ENCODE measurements around the gene DOCK2.

The DOCK2 gene

DNA sequence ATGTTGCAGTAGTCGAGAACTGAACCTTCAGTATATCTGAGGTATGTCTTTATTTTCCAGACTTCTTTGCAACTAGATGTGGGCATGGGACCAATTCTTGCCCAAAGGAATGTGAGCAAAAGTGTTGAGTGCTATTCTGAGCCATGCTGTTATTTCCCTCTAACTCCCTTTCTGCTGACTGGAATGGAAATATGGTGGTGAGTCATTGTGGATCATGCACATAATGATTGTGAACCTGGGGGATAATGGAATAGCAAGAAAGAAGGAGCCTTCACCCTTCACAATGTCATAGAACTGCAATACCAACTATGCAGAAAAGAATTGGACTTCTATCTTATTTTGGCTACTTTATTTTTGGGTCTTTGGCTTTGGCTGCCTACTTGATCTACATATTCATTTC is 10.3 kb upstream of the DOCK2 start:
- ChIA-PET POLR2A (ENCODE audit: low non-redundant PET) (no interaction called here), CTCF (no interaction called here)
- DNase-seq (ENCODE audit: low spot score), result peak; percentile 77
- TF ChIP-seq, protein P1, sequence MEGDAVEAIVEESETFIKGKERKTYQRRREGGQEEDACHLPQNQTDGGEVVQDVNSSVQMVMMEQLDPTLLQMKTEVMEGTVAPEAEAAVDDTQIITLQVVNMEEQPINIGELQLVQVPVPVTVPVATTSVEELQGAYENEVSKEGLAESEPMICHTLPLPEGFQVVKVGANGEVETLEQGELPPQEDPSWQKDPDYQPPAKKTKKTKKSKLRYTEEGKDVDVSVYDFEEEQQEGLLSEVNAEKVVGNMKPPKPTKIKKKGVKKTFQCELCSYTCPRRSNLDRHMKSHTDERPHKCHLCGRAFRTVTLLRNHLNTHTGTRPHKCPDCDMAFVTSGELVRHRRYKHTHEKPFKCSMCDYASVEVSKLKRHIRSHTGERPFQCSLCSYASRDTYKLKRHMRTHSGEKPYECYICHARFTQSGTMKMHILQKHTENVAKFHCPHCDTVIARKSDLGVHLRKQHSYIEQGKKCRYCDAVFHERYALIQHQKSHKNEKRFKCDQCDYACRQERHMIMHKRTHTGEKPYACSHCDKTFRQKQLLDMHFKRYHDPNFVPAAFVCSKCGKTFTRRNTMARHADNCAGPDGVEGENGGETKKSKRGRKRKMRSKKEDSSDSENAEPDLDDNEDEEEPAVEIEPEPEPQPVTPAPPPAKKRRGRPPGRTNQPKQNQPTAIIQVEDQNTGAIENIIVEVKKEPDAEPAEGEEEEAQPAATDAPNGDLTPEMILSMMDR (conservative IDR thresholded peaks at IDR 0.05; ENCODE audit: low read depth), result no peak
- no peak overlapping the region for H3K27ac ChIP-seq

DNA sequence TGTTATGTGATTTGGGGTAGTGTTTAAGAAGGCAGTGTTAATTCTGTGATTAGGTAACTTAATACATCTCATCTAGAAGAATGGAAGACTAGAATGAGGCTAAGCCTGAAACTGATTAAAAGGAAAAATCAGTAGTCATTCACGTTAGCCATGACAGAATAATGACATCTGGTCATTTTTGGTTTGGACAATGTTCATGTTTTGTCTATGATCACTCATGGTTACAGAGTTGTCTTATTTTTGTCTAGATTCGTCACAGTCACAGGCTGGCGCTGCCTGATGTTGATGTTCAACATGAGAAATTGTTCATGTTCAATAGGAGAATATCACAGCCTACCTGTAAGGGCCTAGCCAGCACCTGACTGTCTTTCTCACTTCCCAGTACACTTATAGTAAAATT is 9.5 kb upstream of the DOCK2 start:
- TF ChIP-seq, protein P1 (conservative IDR thresholded peaks at IDR 0.05; ENCODE audit: low read depth), result no peak
- ChIA-PET CTCF (no interaction called here), POLR2A (ENCODE audit: low non-redundant PET) (no interaction called here)
- H3K27ac ChIP-seq, result no peak overlapping the region
- no peak for DNase-seq (ENCODE audit: low spot score)

DNA sequence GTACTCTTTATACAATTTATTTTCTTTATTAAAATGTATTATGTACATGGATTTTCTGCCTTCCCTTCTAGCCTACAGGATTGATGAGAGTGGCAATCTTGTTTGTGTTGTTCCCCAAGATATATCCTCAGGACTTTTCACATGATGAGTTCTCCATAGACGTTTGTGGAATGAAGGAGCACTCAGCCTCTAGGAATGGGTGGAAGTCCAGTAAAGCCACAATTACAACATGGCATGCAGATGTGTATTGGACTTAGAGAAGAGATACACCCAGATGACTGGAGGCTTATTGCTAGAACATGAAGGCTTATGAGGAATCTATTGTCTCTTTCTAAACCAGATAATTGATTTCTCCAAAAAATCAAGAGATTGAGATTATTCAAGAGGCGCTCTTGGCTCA is 8.2 kb upstream of the DOCK2 start:
- TF ChIP-seq, protein P1 (conservative IDR thresholded peaks at IDR 0.05; ENCODE audit: low read depth), result no peak
- CTCF ChIA-PET, result no interaction called here
- POLR2A ChIA-PET (ENCODE audit: low non-redundant PET), result no interaction called here

DNA sequence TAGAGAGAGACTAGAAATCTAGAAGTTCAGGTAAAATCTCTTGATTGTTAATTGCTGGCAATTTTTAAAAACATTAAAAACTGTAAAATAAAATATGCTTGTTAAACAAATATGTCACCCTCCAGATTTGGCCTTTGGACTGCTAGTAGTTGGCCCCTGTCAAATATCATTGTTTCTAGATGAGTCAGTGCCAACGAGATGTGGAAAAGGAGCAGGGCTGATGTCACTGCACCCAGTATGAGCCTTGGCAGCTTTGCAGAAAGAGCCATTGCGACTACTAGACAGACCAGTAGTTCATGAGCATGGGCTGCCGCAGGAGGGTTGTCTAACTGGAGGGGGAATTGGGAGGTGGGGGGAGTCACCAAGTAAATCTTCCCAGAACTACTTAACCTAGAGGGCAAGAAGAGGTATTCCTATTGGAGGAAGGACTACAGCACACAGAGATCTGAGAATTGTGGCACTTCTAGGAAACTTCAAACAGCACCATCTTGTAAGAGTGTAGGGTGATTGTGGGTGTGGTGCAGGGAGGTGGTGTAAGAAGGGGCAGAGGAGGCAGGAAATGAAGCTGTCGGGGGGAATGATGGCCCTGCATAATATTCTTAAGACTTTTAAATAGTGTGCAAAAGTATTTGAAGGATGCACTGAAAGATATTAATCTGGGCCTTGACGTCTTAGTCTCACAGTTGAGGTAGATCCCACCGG is 7.1 kb upstream of the DOCK2 start:
- no peak overlapping the region for H3K27ac ChIP-seq
- DNase-seq (ENCODE audit: low spot score), result peak; percentile 45
- ChIA-PET POLR2A (ENCODE audit: low non-redundant PET) (no interaction called here), CTCF (interaction anchor here (0.6 kb wide), 1 partner anchor 323 kb away, joined by 3 read pairs; no protein-coding TSS in a partner anchor)
- TF ChIP-seq, protein P1 (conservative IDR thresholded peaks at IDR 0.05; ENCODE audit: low read depth), result no peak

More for the DNA sequence above, 8.2 kb upstream of the DOCK2 start:
- H3K27ac ChIP-seq, result no peak overlapping the region
- DNase-seq (ENCODE audit: low spot score), result no peak

DNA sequence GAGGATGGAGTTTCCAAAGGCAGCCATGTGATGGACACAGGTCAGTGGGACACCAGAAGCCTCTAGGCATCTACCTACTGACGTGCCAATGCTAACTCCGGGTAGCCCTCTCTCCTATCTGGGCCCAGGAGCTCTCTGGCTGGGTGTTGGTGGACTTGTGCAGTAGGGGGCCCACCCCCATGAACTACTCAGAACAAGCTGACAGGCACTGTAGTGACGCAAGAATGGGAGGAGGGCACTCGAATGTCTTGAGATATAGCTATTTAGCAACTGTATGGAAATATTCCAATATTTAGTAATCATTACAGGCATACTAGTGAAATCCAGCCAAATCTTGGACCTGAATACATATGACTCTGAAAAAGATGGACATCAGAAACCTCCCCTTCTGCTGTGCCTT is 5.7 kb upstream of the DOCK2 start:
- TF ChIP-seq, protein P1 (conservative IDR thresholded peaks at IDR 0.05; ENCODE audit: low read depth), result no peak
- ChIA-PET CTCF (no interaction called here), POLR2A (ENCODE audit: low non-redundant PET) (no interaction called here)
- DNase-seq (ENCODE audit: low spot score), result no peak
- H3K27ac ChIP-seq, result no peak overlapping the region

DNA sequence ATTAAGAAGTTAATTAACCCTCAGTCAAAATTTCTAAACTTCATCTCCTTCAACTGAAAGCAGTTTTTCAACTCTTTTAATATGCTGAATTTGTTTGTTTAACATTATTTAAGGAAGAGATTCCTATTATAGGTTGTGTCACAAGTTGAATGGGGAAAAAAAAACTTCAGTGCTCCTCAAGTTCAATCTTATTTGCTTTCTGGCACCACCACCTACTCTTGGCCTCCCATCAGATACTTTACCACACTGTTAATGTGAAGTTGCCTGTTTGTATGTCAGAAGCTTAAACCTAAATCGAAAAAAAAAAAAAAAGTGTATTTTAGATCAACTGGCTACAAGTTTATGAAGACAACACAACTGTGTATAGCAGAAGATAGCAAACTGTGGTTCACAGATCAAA is 4.1 kb upstream of the DOCK2 start:
- CTCF ChIA-PET, result no interaction called here
- DNase-seq (ENCODE audit: low spot score), result no peak
- TF ChIP-seq, protein P1 (conservative IDR thresholded peaks at IDR 0.05; ENCODE audit: low read depth), result no peak
- POLR2A ChIA-PET (ENCODE audit: low non-redundant PET), result no interaction called here
- H3K27ac ChIP-seq, result no peak overlapping the region
